G401.6 (cell line): ENCODE results near the gene TRMT5.

Source experiments
- FAIRE-seq: peaks from 2 replicates; lab custom pipeline; 2012; peaks lifted over from hg19 to GRCh38; lab: Jason Lieb, UNC

The TRMT5 gene, protein sequence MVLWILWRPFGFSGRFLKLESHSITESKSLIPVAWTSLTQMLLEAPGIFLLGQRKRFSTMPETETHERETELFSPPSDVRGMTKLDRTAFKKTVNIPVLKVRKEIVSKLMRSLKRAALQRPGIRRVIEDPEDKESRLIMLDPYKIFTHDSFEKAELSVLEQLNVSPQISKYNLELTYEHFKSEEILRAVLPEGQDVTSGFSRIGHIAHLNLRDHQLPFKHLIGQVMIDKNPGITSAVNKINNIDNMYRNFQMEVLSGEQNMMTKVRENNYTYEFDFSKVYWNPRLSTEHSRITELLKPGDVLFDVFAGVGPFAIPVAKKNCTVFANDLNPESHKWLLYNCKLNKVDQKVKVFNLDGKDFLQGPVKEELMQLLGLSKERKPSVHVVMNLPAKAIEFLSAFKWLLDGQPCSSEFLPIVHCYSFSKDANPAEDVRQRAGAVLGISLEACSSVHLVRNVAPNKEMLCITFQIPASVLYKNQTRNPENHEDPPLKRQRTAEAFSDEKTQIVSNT

DNA sequence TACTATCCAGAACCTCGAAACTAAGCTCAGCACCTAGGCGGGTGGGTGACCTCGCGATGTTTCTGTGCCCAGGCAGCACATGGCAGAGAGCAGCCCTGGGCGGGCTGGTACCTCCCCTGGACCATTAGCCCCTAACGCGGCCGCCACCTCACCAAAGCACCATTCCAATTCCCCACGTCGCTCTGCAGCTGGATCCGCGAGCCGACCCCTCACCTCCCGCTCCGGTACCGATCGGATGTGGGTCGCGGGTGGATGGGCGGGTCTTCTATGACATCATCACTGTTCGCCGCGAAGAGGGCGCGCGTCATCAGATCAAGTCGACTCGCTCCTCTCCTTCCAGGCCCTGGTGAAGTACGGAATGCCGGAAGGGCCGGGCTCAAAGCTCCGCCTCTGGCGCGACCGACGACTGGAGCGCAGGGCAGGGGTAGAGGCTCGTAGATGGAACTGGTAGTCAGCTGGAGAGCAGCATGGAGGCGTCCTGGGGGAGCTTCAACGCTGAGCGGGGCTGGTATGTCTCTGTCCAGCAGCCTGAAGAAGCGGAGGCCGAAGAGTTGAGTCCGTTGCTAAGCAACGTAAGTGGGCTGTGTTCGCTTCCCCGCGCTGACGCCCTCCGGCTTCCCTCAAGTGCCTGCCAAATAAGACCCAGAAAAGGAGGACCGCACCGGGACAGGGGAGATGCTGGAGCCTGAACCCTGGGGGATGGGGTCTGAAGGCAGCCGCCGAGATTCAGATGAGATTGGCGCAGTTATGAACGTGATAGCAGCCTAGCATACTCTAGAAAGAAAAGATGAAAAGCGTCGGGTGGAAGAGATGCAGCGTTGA, at the start of gene TRMT5, which contains the start of gene SLC38A6:
Gene TRMT5, minus strand, starts transcription at position 269 of the 822 bp plus-strand sequence. Its CDS starts 106 bp downstream, at position 163.
Gene SLC38A6, plus strand, starts transcription at position 435 of the 822 bp plus-strand sequence. Its CDS starts 33 bp downstream, at position 468.
- peak; percentile 94 for FAIRE-seq

DNA sequence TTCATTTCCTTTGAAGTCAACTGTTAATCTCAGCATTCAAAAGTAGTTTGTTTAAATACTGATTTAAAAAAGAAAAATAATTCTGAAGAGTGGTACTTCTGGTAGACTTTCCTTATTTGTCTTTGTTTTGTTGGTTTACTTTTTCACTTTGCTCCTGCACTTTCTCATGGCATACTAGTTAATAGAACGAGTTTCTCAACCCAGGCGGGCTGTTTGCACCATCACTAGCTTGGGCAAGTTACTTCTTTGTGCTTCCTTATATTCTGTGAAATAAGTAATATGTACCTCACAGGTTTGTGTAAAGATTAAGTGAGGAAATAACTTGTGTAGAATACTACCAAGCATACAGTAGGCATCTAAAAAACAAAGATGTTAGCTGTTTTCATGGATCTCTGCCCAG, 45.6 kb upstream of the TRMT5 start:
- FAIRE-seq: peak; percentile 34

DNA sequence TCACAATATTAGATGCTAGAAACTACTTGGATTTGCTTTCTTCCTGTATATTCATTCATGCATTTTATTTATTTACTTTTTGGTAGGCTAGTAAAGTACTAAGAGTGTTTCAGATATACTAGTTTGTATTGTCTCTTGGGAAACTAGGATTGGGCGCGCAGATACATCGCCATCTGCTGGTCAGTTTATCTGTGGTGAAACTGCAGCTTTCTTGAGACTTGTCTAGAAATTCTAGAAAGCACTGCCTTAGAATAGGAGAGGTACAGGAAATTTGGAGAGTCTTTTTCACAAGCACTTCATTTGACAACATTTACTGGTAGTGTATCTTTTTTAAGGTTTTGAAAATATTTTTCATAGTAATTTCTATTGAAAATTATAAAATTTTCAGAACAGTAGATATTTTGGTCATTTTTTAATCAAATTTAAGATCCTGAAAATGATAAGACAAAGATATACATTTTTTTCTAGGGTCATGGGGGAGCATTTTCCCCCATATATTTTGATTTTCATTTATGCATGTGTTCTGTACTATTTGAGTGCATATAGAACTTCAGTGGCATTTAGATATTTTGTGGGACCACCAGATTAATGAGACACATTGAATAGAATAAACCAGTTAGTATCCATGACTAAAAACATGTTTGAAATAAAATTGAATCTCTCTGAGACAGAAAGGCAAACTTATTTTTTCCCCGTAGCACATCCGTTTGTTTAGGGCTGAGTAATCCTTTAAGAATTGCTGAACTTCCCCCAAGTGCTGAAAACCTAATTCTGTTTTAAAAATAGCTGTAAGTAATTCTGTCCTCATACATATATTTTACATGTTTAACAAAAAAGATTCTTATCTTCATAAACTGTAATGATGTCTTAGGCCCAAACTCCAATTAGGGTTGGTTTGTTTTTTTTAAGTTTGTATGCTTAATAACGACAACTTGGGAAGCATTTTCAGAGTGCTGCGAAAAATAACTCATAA, 44.7 kb upstream of the TRMT5 start:
- peak; percentile 95 for FAIRE-seq

DNA sequence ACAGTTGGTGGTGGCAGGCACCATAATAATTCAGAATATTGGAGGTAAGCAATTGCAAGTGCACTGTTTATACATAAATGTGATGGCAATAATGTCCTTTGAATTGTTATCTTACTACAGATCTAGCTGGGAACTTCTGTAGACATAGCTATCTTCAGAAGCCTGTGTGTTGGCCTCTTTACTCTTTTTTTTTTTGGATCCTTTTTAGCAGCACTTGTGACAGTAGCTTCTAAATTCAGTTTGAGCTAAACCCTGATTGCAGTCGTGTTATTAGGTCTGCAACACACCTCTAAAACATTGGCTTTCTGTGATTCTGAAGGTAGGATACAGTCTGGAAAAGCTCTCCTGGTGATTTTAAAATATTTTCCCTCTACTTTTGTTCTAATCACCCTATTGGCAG, 38.7 kb upstream of the TRMT5 start:
- FAIRE-seq: no peak

DNA sequence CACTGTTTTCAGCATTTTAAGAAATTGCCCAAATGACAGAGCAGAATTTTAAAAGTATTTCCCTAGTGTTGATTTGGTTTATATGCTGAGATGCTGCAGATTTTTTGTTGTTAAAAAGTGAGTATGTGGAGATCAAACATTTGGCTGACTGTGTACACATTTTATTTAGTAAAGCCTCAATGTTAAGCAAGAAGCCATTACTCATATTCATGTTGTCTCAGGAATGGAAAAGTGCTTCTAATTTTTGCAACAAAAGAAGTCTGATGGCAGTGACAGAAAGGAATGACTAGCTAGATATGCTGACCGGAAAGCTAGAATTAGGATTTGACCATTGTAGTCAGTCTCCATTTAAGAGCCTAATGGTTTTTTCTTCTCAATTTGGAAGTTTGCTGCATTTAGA, 22.7 kb upstream of the TRMT5 start:
- no peak for FAIRE-seq

DNA sequence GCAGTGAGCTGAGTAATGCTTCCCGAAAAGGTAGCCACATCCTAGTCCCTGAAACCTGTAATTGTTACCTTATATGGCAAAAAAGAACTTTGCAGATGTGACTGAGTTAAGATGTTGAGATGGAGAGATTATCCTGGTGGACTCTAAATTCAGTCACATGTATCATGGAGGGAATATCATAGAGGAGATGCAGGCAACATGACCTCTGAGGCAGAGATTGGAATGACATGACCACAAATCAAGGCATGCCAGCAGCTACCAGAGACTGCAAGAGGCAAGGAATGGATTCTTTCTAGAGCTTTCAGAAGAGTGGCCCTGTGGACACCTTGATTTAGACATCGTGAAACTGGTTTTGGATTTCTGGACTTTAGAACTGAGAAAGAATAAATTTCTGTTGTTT, 18.7 kb upstream of the TRMT5 start:
- no peak for FAIRE-seq

DNA sequence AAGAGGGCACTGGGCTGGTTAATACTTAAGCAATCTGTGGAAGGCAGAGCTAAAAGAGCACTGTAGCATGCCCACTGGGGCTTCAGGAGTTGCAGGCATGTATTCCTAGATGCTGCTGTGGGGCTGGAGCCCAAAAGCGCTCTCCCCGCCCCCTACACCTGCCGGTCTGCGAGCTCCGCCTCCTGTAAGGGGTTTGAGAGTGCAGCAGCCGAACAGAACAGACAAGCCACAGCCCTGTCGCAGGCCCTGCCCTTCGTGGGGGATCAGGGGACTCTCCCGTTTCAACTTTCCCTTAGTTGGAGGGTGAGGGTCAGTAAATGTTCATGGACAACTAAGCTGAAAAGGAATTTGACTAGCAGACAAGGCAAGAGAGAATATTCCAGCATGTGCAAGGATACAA, 17.7 kb upstream of the TRMT5 start:
- no peak for FAIRE-seq

DNA sequence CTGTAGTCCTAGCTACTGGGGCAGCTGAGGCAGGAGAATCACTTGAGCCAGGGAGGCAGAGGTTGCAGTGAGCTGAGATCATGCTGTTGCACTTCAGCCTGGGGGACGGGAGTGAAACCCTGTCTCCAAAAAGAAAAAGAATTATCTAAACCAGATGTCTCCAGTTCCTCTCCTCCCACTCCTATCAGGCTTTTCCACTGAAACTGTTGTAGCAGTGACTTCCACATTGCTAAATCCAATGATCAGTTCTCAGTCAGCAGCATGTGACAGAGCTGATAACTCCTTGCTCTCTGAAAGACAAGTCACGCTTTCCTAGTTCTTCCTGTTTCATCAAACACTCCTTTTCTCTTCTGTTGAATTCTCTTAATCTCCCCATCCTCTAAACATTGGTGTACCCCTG, 8.7 kb upstream of the TRMT5 start:
- FAIRE-seq: no peak

DNA sequence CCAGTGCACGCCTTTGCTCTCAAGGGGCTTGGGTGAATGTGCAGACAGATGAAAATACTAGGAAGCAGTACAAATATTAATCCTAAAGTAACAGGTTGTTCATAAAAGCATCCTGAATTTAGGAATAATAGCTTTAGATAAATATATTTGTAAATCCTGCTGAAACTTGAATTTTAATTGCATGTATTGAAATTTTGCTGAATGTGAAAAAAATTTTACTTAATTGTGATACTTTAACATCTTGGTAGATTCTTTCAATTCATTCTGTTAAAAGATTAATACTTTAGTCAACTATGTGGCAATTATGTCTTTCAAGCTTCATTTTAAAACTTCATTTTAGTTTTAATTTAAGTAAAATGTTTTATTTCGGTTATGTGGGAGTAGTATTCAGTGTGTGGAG, 5.6 kb upstream of the TRMT5 start:
- peak; percentile 36 for FAIRE-seq

DNA sequence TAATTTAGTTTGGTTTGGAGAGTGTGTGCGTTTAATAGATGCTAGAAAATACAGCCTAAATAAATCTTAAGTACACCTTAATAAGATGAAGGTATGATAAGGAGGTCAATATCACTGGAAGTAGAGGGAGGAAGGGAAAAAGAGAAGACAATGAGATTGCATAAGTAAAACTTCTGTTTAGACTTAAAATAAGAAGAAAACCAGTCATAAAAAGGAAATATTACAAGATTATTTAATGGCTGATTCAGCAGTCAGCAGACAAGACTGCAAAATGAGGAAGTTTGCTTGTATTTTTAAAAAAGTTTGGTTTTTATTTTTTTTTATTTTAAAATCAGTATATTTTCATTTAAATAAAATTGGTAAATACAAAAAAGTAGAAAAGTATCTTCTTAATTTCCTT, 3.3 kb upstream of the TRMT5 start:
- FAIRE-seq: no peak

DNA sequence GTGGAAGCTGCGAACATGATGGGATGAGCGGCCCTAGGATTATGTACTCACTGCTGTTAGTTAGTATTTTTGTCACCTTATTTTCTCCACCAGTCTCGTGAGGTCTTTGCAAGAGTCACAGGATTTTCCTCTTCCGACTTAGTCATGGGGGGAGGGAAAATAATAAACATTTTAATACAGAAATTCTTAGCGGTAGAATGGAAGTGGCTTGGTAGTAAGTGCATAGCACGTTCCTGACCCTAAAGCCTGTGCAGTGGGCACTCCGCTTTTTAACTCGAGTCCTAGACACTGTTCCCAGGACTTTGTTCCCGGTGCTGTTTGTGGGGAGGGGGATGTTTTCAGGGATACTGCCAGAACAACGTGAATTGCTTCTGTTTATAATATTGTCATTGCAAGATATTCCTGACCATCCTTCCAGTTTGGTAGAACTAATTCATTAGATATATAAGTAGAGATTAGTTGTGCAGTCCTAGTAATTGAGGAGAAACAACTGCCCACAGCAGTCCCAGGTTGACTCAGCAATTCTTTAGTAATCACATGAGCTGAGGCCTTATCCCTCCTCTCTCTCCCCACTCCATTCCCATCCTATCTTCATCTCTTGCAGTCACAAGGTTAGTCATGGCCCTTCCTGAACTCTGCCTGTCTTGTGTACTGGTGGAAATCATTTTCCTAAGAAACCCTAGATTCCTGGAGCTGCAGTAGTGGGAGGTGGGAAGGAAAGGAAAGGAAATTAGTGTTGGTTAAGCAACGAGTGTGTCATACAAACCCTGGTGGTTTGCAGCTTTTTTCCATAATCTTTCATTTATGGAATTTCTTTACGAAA, 965 bp upstream of the TRMT5 start:
- FAIRE-seq: no peak

DNA sequence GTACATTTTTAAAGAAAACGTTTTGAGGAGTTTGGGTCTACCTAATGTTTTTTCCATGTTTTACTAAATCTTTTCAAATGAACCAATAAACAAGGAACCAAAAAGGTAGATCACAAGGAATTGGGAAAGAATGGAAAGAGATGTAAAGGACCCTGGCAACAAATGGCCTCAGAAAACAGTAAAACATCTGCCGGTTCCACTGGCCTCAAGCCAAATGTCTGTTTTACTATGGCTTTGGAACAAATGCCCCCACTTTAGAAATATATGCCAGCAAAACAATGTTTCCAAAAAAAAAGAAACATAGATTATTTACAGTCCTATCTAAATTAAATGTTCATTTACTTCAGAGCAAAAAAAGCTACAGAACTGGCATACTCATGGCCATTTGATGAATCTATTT, 3.0 kb downstream of the TRMT5 start:
- no peak for FAIRE-seq

DNA sequence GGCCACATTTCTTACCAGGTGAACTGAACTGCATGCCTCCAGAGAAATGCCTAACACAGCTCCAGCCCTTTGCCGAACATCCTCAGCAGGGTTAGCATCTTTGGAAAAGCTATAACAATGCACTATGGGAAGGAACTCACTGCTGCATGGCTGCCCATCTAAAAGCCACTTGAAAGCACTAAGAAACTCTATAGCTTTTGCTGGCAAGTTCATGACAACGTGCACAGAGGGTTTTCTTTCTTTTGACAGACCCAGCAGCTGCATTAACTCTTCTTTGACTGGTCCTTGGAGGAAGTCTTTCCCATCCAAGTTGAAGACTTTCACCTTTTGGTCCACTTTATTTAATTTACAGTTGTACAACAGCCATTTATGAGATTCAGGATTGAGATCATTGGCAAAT, 5.3 kb downstream of the TRMT5 start:
- no peak for FAIRE-seq

DNA sequence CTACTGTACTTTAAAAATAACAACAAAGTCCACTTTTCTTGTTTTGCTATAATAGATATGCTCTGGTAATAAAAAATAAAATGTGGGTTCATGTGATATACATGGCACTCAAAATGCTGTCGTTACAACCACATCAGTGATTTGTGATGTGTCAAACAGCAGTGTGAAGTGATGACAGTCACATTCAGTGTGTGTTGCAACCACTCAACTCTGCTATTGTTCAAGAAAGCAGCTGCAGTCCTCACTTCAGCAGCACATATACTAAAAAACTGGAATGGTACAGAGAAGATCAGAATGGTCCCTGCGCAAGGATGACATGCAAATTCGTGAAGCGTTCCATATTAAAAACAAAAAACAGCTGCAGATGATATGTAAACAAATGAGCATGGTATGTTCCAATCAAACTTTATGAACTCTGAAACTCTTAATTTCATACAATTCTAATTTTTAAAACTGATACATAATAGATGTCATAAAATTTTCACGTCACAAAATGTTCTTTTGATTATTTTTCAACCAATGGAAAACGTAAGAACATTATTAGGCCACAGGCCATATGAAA, 6.7 kb downstream of the TRMT5 start:
- FAIRE-seq: no peak

DNA sequence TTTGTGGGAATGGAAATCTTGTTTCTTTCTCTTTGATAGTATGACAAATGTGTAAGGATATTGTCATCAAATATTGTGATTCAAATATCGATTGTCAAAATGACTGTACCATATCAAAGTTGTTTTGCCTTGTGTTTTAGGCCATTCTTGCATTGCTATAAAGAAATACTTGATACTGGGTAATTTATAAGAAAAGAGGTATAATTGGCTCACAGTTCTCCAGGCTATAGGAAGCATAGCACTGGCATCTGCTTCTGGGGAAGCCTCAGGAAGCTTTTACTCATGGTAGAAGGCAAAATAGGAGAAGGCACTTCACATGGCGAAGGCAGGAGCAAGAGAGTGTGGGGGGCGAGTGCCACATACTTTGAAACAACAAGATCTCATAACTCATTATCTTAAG, 7.8 kb downstream of the TRMT5 start:
- FAIRE-seq: no peak

DNA sequence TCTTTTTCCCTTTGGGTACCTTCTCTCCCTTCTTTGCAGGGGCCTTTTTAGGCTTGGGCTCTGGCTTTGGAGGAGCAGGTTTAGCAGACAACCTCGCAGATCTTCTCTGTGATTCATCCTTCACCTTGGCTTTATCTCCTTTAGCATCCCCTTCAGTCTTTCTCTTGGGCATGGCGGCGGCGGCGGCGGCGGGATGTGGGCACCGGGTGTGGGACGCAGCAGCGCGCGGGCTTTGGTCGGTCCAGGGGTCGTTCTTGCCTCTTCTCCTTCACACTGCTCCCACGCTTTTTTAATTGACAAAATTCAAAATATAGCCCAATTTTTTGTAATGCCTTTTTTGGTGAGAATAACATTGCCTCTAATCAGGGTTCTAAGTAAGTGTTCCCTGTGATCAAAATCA, 8.6 kb downstream of the TRMT5 start:
- FAIRE-seq: no peak

DNA sequence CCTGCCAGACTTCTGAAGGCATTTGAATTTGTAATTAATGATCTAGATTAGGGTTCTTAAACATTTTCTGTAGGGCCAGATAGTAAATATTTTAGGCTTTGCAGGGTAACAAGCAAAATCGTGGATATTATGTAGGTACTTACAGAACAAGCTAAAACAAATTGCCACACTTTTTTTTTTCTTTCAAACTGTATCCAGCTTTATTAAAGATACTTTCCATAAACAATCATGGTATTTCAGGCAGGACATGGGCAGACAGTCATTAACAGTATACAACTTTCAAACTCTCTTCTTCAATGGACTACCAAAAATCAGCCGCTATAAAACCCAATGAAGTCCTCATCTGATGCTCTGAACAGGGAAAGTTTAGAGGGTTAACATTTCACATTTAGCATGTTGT, 9.6 kb downstream of the TRMT5 start:
- no peak for FAIRE-seq

DNA sequence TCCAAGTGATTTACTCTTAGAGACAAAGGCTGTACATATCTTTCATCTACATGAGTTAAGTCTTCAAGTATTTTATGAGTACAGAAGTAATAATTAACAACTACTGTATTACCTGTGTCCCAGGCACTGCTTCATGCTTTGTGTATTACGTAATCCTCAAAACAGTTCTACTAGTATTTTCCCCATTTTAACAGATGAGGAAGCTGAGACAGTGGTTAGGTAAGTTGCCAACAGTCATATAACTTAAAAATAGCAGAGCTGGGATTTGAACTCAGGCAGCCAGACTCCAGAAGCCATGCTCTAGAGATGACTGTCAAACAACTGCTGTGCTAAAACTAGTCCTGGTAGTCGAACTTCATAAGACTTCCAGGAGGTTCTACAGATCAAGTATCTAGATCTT, 10.7 kb downstream of the TRMT5 start:
- no peak for FAIRE-seq

DNA sequence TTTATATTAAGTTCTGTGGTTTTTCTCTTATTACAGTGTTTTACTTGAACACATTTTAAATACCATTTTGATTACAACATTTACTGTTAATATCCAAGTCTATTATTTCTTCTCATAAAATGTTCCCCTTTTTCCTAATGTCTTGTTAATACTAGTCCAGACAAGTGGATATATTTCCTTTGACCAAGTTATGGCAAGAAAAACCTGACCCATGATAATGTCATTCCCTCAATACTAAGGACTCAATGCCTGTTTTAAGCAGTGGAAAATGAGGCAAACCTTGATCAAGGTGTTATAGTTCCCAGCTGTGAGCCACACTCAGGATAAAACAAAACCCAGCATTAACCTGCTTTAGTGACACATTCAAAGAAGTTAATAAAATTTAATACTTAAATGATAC, 12.2 kb downstream of the TRMT5 start:
- peak; percentile 65 for FAIRE-seq

DNA sequence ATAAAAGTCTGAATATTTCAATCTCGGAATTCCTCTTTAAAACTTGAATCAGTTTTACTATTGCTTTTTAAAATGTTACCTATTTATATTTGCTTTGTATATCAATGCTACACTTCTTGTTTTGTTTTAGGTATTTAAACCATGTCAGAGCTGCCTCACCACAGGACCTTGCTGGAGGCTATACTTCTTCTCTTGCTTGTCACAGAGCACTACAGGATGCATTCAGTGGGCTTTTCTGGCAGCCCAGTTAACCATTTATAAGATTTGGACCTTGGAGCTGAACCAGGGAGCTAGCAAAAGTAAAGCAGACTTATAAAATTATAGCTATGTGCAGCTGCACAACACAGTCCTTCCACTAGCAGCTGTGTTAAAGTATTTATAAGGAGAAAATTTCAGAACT, 12.8 kb downstream of the TRMT5 start:
- no peak for FAIRE-seq

DNA sequence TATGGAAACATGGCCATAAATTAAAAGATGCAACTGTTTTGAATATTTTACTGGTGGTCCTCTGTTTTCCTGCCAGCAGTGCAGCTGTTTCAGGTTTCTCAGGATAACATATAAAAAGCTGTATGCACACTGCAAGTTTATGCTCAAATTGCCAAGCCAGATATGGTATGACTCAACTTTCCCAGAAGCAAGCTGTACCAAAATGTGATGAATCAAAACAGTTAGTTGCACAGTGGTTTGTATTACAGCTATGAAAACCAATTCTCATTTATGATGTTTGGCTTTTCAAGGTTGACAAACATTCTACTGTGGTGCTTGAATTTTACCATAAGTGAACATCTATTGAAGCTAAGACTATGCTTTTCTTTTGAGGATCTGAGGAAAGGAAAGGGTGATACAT, 15.5 kb downstream of the TRMT5 start:
- FAIRE-seq: no peak
